HepG2 (cell line): Measurements from ENCODE around the gene SMIM30. TPM values are rescaled to one million over a fixed set of nuclear protein-coding genes. Genes with fewer than 3 reads are reported as not detected.
A peak's percentile ranks its signal among the peaks of the same experiment; 100 is the strongest.

ENCODE experiments used
- FOXA3 ChIP-seq: IDR thresholded peaks from 2 replicates; pipeline ENCODE4 v1.6.1; 2016; ENCODE audit warnings: missing genetic modification reagents, missing compliant biosample characterization
- MED13 ChIP-seq: sonication (generic); formaldehyde crosslinking; IDR thresholded peaks from 2 replicates; pipeline ENCODE4 v1.5.0; 2020; ENCODE audit warnings: missing genetic modification reagents
- NFE2 ChIP-seq: sonication (generic); formaldehyde crosslinking; IDR thresholded peaks from 2 replicates; pipeline ENCODE4 v1.4.0; 2020; ENCODE audit warnings: missing genetic modification reagents
- TOPORS ChIP-seq: sonication (generic); formaldehyde crosslinking; IDR thresholded peaks from 2 replicates; pipeline ENCODE4 v1.8.0; 2023; ENCODE audit warnings: mild to moderate bottlenecking, missing genetic modification reagents
- ZNF225 ChIP-seq: sonication (generic); formaldehyde crosslinking; IDR thresholded peaks from 2 replicates; pipeline ENCODE4 v1.4.0; 2020; ENCODE audit warnings: mild to moderate bottlenecking, missing genetic modification reagents
- ZNF709 ChIP-seq: sonication (generic); formaldehyde crosslinking; IDR thresholded peaks from 2 replicates; pipeline ENCODE4 v1.5.0; 2020; ENCODE audit warnings: mild to moderate bottlenecking, missing genetic modification reagents
- ZNF75D ChIP-seq: sonication (generic); formaldehyde crosslinking; IDR thresholded peaks from 2 replicates; pipeline ENCODE4 v1.8.1; 2023; ENCODE audit warnings: missing genetic modification reagents, mild to moderate bottlenecking, borderline replicate concordance
- ZNF891 ChIP-seq: sonication (generic); formaldehyde crosslinking; IDR thresholded peaks from 2 replicates; pipeline ENCODE4 v1.5.0; 2020; ENCODE audit warnings: mild to moderate bottlenecking, missing genetic modification reagents
- polyA plus RNA-seq, 8 experiments: library from polyadenylated mRNA; depleted of rRNA in 3 of 8; stranded (reverse) in 7 of 8; unstranded in 1 of 8; fragments of >200 nt; fragmentation: Illumina TruSeq in 4 of 8; extraction: Trizol in 4 of 8; gene quantifications; 2 replicates each; pipeline versions ENCODE4 v1.2.1 to v1.2.3, GENCODE V29; 2011 to 2016; ENCODE audit warnings: low read depth in 4 of 8, missing spikeins in 1 of 8, mixed read lengths in 1 of 8; ENCODE audit not compliant: insufficient read depth in 1 of 8
- total RNA-seq, 5 experiments: library from RNA; depleted of rRNA; stranded (reverse); fragments of >200 nt; fragmentation: Illumina TruSeq; extraction: Trizol; gene quantifications; 2 replicates each; pipeline ENCODE4 v1.2.3, GENCODE V29; 2016; ENCODE audit warnings: low read depth in 1 of 5
- TF ChIP-seq, protein P1 (sequence below): sonication (generic); formaldehyde crosslinking; IDR thresholded peaks from 2 replicates; pipeline ENCODE4; 2020; ENCODE audit warnings: missing genetic modification reagents, mild to moderate bottlenecking, borderline replicate concordance
- TF ChIP-seq, protein P2 (sequence below): conservative IDR thresholded peaks from 2 replicates; pipeline ENCODE4 v1.6.1; 2018; ENCODE audit warnings: missing genetic modification reagents
- TF ChIP-seq, protein P3 (sequence below): sonication (generic); formaldehyde crosslinking; IDR thresholded peaks from 2 replicates; pipeline ENCODE4 v1.5.1; 2020; ENCODE audit warnings: mild to moderate bottlenecking, missing genetic modification reagents, moderate library complexity
- TF ChIP-seq, protein P4 (sequence below): sonication (generic); formaldehyde crosslinking; IDR thresholded peaks from 2 replicates; pipeline ENCODE4 v1.8.0; 2022; ENCODE audit warnings: mild to moderate bottlenecking, missing genetic modification reagents, borderline replicate concordance
- TF ChIP-seq, protein P5 (sequence below): sonication (generic); formaldehyde crosslinking; IDR thresholded peaks from 2 replicates; pipeline ENCODE4 v1.5.0; 2020; ENCODE audit warnings: mild to moderate bottlenecking, missing genetic modification reagents, borderline replicate concordance
- TF ChIP-seq, protein P6 (sequence below): sonication (generic); formaldehyde crosslinking; IDR thresholded peaks from 2 replicates; pipeline ENCODE4 v1.4.0; 2020; ENCODE audit warnings: missing genetic modification reagents

Gene SMIM30
- total and polyA plus RNA-seq, 2 of the 13 experiments (the other 11 are each of a cell fraction or from before 2014, with no cell fraction given): 23.5 to 25.2 TPM

DNA sequence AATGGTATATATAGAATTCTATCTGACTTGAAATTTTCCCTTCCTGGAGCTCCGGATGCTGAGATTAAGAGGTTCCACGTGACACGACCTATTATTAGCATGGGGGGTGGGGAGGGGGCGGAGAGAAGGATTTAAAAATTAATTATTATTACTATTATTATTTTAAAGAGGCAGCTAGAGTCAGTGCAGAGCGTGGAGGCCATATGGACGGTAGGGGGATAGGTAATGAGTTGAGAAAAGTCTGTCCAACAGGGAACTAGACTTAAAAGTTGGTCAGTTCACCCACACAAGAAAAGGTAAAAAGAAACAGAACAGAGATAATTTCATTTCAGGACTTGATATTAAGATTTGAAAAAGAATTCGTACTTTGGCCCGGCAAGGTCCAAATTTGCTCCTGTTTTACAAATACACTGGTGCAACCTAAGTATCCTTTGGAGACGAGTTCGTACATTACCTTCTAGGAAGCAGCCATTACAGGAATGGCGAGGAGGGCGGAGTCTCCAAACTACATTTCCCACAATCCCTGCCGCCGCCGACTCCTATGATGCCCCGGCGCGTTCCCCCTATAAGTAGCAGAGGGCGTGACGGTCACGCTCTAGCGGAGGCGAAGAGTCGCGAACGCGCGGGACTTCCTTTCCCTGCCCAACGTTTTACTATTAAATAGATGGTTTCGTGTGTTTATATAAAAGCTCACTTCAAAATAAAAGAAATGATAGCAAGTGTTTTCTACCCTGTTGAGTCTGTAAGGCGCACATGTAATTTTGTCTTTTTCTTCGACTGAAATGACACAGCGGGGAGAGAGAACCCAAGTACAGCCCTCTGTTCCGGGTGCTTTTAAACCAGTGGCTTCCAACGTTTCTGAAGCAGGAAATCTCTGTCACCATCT, at the start of gene SMIM30 (continued):
- TF ChIP-seq, protein P1, sequence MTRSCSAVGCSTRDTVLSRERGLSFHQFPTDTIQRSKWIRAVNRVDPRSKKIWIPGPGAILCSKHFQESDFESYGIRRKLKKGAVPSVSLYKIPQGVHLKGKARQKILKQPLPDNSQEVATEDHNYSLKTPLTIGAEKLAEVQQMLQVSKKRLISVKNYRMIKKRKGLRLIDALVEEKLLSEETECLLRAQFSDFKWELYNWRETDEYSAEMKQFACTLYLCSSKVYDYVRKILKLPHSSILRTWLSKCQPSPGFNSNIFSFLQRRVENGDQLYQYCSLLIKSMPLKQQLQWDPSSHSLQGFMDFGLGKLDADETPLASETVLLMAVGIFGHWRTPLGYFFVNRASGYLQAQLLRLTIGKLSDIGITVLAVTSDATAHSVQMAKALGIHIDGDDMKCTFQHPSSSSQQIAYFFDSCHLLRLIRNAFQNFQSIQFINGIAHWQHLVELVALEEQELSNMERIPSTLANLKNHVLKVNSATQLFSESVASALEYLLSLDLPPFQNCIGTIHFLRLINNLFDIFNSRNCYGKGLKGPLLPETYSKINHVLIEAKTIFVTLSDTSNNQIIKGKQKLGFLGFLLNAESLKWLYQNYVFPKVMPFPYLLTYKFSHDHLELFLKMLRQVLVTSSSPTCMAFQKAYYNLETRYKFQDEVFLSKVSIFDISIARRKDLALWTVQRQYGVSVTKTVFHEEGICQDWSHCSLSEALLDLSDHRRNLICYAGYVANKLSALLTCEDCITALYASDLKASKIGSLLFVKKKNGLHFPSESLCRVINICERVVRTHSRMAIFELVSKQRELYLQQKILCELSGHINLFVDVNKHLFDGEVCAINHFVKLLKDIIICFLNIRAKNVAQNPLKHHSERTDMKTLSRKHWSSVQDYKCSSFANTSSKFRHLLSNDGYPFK (CRISPR knock-in tag): no peak
- TF ChIP-seq, protein P2, sequence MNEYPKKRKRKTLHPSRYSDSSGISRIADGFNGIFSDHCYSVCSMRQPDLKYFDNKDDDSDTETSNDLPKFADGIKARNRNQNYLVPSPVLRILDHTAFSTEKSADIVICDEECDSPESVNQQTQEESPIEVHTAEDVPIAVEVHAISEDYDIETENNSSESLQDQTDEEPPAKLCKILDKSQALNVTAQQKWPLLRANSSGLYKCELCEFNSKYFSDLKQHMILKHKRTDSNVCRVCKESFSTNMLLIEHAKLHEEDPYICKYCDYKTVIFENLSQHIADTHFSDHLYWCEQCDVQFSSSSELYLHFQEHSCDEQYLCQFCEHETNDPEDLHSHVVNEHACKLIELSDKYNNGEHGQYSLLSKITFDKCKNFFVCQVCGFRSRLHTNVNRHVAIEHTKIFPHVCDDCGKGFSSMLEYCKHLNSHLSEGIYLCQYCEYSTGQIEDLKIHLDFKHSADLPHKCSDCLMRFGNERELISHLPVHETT: no peak
- TF ChIP-seq FOXA3 (peak; percentile 38), TOPORS (CRISPR knock-in tag) (no peak), ZNF891 (no peak), ZNF225 (CRISPR knock-in tag) (no peak), ZNF709 (no peak), MED13 (CRISPR knock-in tag) (no peak), ZNF75D (no peak), NFE2 (no peak)
- TF ChIP-seq, protein P3, sequence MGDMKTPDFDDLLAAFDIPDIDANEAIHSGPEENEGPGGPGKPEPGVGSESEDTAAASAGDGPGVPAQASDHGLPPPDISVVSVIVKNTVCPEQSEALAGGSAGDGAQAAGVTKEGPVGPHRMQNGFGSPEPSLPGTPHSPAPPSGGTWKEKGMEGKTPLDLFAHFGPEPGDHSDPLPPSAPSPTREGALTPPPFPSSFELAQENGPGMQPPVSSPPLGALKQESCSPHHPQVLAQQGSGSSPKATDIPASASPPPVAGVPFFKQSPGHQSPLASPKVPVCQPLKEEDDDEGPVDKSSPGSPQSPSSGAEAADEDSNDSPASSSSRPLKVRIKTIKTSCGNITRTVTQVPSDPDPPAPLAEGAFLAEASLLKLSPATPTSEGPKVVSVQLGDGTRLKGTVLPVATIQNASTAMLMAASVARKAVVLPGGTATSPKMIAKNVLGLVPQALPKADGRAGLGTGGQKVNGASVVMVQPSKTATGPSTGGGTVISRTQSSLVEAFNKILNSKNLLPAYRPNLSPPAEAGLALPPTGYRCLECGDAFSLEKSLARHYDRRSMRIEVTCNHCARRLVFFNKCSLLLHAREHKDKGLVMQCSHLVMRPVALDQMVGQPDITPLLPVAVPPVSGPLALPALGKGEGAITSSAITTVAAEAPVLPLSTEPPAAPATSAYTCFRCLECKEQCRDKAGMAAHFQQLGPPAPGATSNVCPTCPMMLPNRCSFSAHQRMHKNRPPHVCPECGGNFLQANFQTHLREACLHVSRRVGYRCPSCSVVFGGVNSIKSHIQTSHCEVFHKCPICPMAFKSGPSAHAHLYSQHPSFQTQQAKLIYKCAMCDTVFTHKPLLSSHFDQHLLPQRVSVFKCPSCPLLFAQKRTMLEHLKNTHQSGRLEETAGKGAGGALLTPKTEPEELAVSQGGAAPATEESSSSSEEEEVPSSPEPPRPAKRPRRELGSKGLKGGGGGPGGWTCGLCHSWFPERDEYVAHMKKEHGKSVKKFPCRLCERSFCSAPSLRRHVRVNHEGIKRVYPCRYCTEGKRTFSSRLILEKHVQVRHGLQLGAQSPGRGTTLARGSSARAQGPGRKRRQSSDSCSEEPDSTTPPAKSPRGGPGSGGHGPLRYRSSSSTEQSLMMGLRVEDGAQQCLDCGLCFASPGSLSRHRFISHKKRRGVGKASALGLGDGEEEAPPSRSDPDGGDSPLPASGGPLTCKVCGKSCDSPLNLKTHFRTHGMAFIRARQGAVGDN (CRISPR knock-in tag): peak; percentile 69
- TF ChIP-seq, protein P4, sequence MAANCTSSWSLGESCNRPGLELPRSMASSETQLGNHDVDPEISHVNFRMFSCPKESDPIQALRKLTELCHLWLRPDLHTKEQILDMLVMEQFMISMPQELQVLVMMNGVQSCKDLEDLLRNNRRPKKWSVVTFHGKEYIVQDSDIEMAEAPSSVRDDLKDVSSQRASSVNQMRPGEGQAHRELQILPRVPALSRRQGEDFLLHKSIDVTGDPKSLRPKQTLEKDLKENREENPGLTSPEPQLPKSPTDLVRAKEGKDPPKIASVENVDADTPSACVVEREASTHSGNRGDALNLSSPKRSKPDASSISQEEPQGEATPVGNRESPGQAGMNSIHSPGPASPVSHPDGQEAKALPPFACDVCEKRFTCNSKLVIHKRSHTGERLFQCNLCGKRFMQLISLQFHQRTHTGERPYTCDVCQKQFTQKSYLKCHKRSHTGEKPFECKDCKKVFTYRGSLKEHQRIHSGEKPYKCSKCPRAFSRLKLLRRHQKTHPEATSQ (CRISPR knock-in tag): no peak
- TF ChIP-seq, protein P5, sequence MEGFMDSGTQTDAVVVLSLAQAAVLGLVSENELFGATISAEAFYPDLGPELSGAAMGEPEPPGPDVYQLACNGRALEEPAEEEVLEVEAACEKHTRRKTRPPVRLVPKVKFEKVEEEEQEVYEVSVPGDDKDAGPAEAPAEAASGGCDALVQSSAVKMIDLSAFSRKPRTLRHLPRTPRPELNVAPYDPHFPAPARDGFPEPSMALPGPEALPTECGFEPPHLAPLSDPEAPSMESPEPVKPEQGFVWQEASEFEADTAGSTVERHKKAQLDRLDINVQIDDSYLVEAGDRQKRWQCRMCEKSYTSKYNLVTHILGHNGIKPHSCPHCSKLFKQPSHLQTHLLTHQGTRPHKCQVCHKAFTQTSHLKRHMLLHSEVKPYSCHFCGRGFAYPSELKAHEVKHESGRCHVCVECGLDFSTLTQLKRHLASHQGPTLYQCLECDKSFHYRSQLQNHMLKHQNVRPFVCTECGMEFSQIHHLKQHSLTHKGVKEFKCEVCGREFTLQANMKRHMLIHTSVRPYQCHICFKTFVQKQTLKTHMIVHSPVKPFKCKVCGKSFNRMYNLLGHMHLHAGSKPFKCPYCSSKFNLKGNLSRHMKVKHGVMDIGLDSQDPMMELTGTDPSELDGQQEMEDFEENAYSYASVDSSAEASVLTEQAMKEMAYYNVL (CRISPR knock-in tag): no peak
- TF ChIP-seq, protein P6, sequence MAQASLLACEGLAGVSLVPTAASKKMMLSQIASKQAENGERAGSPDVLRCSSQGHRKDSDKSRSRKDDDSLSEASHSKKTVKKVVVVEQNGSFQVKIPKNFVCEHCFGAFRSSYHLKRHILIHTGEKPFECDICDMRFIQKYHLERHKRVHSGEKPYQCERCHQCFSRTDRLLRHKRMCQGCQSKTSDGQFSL: no peak
